ENCODE data around the gene HSPA4. TPM values are rescaled to one million over a fixed set of nuclear protein-coding genes. Genes with fewer than 3 reads are reported as not detected.
A peak's percentile ranks its signal among the peaks of the same experiment; 100 is the strongest.

The HSPA4 gene
- total RNA-seq, 1 donor from 2014 or later: 123 TPM

GRCh38 chr5:133106761-133107572 lies 55.2 kb downstream of the HSPA4 start:
- DNase-seq: no peak

DNA sequence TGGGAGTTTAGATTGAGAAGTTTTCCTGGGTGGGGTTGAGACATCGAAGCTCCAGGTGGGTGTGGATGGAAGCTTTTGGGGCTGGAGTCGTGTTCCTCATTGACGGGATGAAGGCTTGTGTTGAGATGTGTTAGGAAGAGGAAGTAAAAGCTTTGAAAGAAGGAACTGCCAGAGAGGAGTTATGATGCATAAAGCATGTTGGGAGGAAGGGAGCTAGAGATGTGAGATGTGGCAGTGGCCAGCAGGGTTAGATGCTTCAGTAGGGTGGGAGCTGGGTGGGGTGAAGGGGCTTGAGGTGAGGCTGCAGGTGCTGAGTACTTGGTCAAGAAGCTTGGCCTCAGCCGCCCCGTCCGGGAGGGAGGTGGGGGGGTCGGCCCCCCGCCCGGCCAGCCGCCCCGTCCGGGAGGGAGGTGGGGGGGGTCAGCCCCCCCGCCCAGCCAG lies 56.7 kb downstream of the HSPA4 start:
- DNase-seq: no peak

DNA sequence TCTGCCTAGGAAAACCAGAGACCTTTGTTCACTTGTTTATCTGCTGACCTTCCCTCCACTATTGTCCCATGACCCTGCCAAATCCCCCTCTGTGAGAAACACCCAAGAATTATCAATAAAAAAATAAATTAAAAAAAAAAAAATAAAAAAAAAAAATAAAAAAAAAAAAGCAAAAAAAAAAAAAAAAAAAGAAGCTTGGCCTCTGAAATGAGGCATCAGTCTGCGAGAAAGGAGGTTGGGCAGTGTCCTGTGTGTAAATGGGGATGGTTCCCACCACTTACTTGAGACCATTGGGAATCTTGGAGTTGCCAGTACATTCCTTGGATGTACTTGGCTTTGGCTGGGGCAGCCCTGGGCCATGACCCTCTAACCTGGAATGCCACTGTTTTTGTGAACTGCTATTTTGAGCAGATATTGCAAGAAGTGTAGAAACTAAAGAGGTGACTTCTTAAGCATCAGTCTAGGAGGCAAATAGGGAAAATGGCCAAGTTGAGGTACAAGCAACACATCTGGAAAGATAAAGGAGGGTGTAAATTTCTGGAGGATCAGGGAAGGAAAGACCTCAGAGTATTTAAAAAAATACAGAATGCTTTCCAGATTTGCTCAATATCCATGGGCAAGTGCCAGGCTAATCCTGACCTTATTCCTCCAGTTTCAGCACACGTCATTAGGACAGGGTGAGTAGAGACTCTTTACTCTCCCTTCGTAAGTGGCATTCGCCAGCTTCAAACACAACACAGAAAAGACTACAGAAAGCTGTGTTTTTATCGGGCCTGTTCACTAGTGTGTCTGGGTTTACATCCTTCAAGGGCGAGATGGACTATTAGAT lies 58.1 kb downstream of the HSPA4 start:
- DNase-seq: no peak

GRCh38 chr5:133110709-133111108 lies 58.9 kb downstream of the HSPA4 start:
- DNase-seq: no peak

GRCh38 chr5:133111299-133111698 lies 59.5 kb downstream of the HSPA4 start:
- peak; percentile 91 for DNase-seq

- no peak for DNase-seq
Measured at GRCh38 chr5:133112026-133112660, 60.3 kb downstream of the HSPA4 start.

- no peak for DNase-seq
Measured at GRCh38 chr5:133113331-133114061, 61.7 kb downstream of the HSPA4 start.

DNA sequence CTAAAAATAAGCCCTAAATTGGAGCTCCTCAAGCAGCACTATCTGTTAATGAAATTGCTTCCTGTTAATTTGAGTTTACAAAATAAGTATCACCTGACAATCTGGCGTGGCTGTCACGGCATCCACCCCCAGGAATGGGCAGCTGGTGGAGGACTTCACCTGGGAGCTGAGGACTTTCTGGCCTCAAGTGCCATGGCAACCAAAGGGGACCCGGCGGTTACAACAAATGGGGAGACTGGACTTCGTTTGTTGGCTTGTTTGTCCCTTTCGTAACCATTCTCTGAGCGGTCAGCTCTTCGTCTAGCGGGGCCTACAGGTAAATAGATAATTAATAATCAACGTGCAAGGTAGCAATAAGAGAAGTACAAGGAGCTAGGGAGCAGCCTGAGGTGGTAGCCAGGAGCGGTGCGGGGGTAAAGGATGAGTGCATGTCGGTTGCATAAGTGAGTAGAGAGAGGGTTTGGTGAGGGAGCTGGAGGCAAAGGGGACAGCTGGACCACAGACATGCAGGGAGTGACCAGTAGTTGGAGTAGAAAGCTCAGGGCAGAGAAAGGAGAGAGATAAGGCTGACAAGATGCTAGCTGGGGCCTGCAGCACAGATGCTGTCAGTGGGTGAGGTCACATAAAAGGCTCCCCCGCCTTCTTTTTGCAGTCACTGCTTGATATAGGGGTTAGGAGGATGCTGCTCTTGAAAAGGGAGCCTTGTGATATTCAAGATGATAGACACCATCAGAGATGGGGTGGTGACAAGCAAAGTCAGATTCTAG lies 62.5 kb downstream of the HSPA4 start:
- DNase-seq: no peak

GRCh38 chr5:133114933-133115310 lies 63.1 kb downstream of the HSPA4 start:
- no peak for DNase-seq

GRCh38 chr5:133116601-133117000 lies 64.8 kb downstream of the HSPA4 start:
- DNase-seq: no peak

DNA sequence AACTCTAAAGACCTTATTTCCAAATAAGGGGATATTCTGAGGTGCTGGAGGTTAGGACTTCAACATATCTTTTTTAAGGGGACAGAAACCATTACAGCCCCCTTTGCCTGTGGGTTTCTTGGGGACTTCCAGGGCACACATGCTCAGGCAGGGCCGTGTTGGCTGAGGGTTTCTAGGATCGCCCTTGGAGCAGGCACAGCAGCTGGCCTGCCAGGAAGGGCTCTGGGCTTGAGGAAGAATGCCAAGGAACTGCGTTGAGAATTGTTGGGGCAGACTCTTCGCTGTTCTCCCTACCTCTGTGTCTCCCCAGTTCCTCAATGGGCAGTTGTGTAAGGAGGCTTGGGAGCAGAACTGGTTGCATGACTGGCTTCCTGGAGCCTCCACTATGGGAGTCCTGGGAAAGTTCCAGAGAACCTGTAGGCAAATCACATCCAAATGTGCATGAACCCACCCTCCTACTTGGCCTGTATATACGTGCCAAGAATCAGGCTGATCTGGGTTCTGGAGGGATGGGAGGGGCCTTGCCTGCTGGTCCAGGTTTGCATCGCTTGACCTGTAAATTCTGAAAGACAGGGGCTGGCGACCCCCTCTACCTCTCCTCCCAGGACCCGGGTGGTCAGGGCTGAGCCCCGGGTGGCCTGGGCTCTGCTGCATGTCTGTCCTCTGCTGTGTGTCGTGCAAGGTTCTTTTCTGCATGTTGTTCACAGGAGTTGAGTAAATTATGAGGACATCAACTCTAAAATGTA lies 65.5 kb downstream of the HSPA4 start:
- DNase-seq: no peak

- no peak for DNase-seq
Measured at GRCh38 chr5:133117912-133118445, 66.2 kb downstream of the HSPA4 start.

DNA sequence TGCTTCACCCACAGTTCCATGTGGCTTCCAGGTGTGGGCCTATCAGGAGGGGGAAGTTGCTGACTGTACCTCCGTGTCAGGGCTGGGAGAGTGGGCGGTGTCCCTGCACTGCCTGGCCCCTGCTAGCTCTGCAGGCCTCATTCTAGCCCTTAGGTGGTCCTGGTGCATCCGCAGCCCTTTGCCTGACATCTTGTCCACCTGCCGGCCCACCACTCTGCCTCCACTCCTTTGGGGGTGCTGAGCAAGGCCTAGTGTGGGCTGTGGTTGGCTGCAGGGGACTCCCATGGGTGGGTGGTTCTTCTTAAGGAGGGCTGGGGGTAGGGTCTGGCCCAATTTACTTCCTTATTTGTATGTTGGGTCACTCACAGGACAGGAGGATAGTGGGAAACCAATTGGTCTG lies 66.9 kb downstream of the HSPA4 start:
- DNase-seq: no peak

GRCh38 chr5:133119233-133119711 lies 67.5 kb downstream of the HSPA4 start:
- DNase-seq: no peak

GRCh38 chr5:133120156-133120750 lies 68.4 kb downstream of the HSPA4 start:
- no peak for DNase-seq

DNA sequence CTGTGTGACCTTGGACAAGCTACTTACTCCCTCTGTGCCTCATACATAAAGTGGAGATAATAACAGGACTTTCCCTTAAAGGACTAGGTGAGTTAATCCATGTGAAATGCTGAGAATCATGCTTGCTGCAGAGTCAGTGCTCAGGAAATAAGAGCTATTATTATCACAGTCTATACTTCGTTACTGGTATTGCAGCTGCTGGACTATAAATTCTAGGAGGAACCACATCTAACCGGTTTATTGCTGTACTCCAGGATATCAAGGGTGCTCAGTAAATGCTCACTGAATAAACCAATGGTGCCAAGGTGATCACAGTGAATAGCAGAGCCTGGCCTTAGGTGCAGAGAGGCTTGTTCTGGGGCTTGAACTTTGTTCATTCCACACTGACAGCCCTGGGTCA lies 69.3 kb downstream of the HSPA4 start:
- no peak for DNase-seq

- no peak for DNase-seq
Measured at GRCh38 chr5:133121611-133122150, 69.9 kb downstream of the HSPA4 start.

DNA sequence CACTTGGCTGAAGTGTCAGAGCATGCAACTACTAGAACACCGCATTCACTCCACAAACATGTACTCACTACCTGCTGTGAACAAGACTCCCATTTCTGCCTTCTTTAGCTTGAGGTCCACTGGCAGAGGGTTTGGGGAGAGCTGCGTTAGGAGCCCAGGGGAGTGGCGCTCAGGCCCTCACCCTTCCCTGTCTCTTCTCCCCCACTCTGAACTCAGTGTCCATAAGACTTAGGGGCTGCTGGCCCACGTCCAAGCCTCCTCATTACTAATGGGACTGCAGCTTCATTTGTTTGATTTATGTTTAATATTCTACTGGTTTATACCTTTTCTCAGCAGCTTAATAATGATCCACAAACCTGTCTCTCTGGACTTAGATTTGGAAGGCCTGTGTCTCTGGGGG lies 70.9 kb downstream of the HSPA4 start:
- DNase-seq: no peak

DNA sequence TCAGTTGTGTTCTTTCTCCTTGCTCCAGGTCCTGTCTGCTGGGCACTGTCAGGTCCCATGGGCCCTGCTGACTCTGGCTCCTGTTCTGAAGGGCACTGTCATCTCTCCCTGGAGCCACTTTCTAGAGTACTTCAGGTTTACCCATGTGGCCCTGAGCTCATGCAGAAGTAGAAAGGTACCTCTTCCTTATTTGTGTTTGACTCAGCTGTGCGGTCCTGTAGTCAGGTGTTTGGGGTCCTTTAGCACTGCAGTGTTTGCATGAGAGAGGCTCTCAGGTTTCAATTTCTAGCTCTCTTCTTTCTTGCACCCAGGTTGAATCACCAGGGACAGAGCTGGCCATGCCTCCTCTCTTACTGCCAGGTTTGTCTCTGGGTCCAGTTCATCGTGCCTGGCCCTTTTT lies 71.5 kb downstream of the HSPA4 start:
- DNase-seq: no peak

- no peak for DNase-seq
Measured at GRCh38 chr5:133124891-133125290, 73.1 kb downstream of the HSPA4 start.

Data from dermis blood vessel endothelial cell (primary cell).